Islet precursor cell (in vitro differentiated cells): ENCODE results near the gene OPA1.
"Not testable (repeated sequence)": the region's sequence is repeated elsewhere in the genome, so short reads cannot be mapped to it uniquely, and the experiment has no call there.

Experiments used
- DNase-seq: peaks from one replicate; pipeline ENCODE4 v3.0.0-alpha.2; 2018

Gene OPA1

GRCh38 chr3:193593668-193594030, 641 bp downstream of the OPA1 start:
- DNase-seq, result peak; percentile 64

- no peak for DNase-seq
Measured at GRCh38 chr3:193594946-193595689, 2.1 kb downstream of the OPA1 start.

- DNase-seq, result no peak
Measured at GRCh38 chr3:193595939-193596487, 3.0 kb downstream of the OPA1 start.

- no peak for DNase-seq
Measured at GRCh38 chr3:193598202-193598601, 5.2 kb downstream of the OPA1 start.

- no peak for DNase-seq
Measured at GRCh38 chr3:193599393-193599792, 6.4 kb downstream of the OPA1 start.

GRCh38 chr3:193605876-193606275, 12.9 kb downstream of the OPA1 start:
- DNase-seq, result peak; percentile 69

- DNase-seq, result not testable (repeated sequence)
Measured at GRCh38 chr3:193606892-193607291, 13.9 kb downstream of the OPA1 start.

GRCh38 chr3:193610516-193610915, 17.5 kb downstream of the OPA1 start:
- not testable (repeated sequence) for DNase-seq

- no peak for DNase-seq
Measured at GRCh38 chr3:193614430-193614829, 21.4 kb downstream of the OPA1 start.

GRCh38 chr3:193617628-193618027, 24.6 kb downstream of the OPA1 start:
- DNase-seq, result no peak

GRCh38 chr3:193620057-193620456, 27.0 kb downstream of the OPA1 start:
- DNase-seq, result no peak

GRCh38 chr3:193620650-193621049, 27.6 kb downstream of the OPA1 start:
- DNase-seq, result no peak

GRCh38 chr3:193621127-193621526, 28.1 kb downstream of the OPA1 start:
- no peak for DNase-seq

GRCh38 chr3:193630005-193630404, 37.0 kb downstream of the OPA1 start:
- no peak for DNase-seq

- no peak for DNase-seq
Measured at GRCh38 chr3:193637831-193638230, 44.8 kb downstream of the OPA1 start.

GRCh38 chr3:193638833-193639232, 45.8 kb downstream of the OPA1 start:
- no peak for DNase-seq

- DNase-seq, result no peak
Measured at GRCh38 chr3:193640165-193640715, 47.2 kb downstream of the OPA1 start.

- no peak for DNase-seq
Measured at GRCh38 chr3:193640728-193641439, 47.9 kb downstream of the OPA1 start.

GRCh38 chr3:193641440-193641775, 48.4 kb downstream of the OPA1 start:
- DNase-seq, result no peak

- no peak for DNase-seq
Measured at GRCh38 chr3:193645806-193646205, 52.8 kb downstream of the OPA1 start.

GRCh38 chr3:193648542-193649076, 55.6 kb downstream of the OPA1 start:
- DNase-seq, result no peak

- no peak for DNase-seq
Measured at GRCh38 chr3:193650585-193650984, 57.6 kb downstream of the OPA1 start.

- no peak for DNase-seq
Measured at GRCh38 chr3:193655831-193656433, 62.9 kb downstream of the OPA1 start.
